HuH-7.5 (cell line): Measurements from ENCODE around the gene NOX1.
"Not testable (repeated sequence)": the region's sequence is repeated elsewhere in the genome, so short reads cannot be mapped to it uniquely, and the experiment has no call there.

ENCODE experiments used
- DNase-seq: peaks from one replicate; pipeline ENCODE4 v3.0.0; 2011; ENCODE audit warnings: low spot score

NOX1 gene

DNA sequence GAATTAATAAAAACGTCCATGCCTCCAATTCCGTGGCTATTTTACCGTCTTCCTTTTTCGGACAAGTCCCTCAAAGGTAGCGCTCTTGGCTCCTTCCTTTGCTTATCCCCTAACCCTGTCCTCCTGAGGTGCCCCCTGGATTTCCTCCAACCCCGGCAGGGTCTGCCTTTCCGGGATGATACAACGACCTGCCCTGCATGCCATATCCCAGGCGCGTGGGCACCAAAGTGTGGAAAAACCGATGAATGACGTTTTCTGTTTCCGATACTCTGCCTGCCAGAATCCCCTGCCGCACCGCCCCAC is 54.7 kb downstream of the NOX1 start:
- no peak for DNase-seq

DNA sequence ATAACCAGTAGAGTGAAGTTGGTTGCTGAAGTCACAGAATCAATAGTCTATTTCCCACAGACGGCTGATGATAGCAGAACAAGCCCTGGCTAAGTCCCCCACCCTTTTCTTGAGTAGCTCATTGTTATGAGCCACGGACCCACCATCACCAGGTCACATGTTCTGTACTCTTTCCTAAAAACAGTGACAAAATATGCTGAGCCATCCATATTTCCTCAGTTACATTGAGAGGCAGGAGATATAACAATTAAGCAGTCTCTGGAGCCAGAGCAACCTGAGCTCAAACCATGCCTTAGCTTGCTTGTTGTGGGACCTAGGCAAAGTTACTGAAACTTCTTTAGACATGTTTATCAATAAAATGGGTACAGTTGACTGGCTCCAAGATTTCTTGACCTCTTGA is 56.8 kb downstream of the NOX1 start:
- DNase-seq = no peak

DNA sequence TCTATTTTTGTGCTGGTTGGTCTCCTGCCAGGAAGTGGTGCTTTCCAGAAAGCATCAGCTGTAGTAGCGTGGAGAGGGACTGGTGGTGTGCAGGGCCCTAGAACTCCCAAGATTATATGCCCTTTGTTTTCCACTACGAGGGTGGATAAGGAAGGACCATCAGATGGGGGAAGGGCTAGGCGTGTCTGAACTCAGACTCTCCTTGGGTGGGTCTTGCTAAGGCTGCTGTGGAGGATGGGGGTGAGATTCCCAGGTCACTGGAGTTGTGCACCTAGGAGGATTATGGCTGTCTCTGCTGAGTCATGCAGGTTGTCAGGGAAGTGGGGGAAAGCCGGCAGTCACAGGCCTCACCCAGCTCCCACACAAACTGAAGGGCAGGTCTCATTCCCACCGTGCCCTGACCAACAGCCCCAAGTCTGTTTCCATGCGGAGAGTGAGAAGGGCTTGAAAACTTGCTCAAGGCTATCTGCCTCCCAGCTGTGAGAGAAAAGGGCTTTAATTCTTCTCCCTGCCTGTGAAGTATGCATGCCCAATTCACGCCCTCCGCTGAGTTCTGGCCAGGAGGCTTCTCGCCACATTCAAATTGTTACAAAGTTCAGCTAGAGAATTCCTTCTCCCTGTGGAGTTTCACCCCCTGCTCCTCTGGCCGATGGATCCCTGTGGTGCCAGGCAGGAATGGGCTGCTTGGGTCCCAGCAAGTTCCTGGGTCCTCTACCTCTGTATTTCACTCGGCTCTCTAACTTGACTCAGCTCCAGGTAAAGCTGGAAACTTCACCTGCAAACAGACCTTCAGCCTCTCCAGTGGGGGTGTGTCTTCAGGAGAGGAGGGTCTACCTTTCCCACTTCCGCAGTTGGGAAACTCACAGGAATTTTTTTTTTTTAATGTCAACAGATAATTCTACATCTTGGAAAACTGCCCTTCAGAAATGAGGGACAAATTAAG is 61.7 kb downstream of the NOX1 start:
- DNase-seq = no peak

DNA sequence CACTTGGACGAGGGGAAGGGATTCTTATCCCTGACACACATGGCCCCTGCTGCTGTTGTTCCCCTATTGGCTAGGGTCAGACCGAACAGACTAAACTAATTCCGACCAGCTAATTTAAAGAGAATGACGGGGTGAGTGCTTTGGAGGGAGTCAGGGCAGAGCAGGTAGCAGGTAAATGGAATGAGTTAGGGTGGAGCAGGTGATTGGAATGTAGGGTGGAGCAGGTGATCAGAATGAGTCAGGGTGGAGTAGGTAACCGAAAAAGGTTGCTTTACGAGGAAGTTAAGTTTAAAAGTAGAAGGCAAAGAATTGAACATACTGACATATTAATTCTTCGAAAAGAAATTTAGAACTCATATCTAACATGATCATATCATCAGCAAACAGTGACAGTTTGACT is 65.9 kb downstream of the NOX1 start:
- not testable (repeated sequence) for DNase-seq

DNA sequence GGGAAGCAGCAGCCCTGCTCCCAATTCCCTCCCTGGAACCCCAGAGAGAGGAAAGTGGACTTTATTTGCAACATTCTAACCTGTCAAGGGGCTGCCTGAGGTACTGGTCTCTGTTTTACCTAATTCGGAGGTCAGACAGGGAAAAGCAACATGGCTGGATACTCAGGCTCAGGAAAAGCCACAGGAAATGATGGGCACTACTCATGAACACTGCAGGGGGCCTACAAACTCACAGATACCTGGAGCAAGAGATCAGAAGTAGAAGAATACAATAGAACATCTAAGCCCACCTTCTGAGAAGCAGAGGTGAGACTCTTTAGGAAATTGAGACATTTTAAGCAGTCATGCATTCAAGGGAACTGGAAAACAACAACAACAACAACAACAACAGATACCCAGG is 69.4 kb downstream of the NOX1 start:
- DNase-seq = no peak

DNA sequence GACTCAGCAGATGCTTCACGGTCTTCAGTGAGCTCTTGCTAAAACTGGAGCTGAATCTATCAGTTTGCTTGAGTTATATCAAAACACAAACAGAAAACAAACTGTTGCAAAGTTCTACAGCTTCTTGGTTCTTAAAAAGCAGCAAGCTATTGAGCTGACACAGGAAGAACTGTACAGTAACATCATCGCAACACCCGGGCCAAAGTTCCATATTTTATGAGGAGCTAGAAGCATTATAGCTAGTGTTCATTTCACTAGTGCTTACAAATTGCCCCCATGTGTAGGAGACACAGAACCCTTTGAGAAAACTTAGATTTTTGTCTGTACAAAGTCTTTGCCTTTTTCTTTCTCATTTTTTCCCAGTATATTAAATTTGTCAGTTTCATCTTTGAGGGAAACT is 71.3 kb downstream of the NOX1 start:
- DNase-seq = no peak

DNA sequence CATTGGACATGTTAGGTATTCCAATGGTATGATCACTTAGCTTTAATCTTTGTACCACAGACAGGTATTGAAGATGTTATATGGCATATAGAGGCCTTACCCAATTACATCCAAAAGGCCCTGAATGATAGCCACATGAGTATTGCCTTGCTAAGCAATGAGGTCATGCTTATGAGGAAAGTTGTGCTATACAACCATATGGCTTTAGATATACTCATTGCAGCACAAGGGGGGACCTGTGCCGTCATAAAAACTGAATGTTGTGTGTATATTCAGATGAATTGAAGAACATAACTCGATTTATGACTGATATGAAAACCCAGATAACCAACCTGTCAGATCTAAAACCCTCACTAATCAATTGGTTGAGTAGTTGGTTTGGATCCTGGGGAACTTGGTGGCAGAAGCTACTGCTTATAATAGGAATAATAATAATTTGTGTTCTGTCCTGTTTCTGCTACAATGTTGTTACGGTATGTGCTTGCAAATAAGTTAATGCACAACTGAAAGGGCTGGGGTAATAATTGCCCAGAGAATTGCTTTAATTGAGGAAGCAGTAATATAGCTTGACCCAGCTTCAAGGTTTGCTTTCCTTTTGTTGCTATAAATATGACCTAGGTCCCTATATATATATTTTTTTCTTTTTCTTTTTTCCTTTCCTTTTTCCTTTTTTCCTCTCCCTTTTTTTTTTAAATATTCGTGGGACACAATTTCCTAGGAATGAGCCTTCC is 75.5 kb downstream of the NOX1 start:
- DNase-seq = no peak

DNA sequence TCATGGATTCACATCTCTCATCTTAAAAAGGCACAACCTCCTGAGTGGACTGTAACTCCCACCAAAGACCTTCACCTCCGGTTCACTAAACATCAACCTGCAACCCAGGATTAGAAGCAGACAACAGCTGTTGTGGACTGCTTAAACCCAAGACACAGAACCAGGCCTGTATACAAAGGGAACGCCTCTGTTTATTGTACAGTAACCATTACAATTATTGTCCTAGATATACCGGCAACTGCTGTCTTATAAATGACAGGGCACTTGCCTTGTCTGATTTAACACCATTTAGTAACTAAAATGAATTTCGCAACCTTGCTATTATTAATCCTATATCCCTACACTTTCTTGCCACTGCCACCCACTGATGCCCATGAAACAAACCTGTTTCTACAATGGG is 76.8 kb downstream of the NOX1 start:
- DNase-seq = no peak

DNA sequence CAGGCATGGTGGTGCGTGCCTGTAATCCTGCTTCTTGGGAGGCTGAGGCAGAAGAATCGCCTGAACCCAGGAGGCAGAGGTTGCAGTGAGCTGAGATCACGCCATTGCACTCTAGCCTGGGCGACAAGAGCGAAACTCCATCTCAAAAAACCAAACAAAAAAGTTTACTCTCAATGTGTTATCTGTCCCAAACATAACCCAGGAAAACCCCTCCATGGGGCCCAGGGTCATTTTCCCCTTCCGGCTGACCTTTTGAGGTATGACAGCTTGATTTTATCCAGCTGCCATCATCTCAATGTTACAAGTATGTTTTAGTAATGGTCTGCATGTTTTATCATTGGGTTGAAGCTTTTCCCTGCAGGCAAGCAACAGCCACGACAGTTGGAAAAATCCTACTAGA is 77.8 kb downstream of the NOX1 start:
- DNase-seq = not testable (repeated sequence)
